ENCODE measurements around the gene DIAPH3. TPM values are rescaled to one million over a fixed set of nuclear protein-coding genes. Genes with fewer than 3 reads are reported as not detected.
A peak's percentile ranks its signal among the peaks of the same experiment; 100 is the strongest.

The DIAPH3 gene
- total RNA-seq, 6 experiments from 2014 or later = 18.4 to 38.5 (median 37.5) TPM

DNA sequence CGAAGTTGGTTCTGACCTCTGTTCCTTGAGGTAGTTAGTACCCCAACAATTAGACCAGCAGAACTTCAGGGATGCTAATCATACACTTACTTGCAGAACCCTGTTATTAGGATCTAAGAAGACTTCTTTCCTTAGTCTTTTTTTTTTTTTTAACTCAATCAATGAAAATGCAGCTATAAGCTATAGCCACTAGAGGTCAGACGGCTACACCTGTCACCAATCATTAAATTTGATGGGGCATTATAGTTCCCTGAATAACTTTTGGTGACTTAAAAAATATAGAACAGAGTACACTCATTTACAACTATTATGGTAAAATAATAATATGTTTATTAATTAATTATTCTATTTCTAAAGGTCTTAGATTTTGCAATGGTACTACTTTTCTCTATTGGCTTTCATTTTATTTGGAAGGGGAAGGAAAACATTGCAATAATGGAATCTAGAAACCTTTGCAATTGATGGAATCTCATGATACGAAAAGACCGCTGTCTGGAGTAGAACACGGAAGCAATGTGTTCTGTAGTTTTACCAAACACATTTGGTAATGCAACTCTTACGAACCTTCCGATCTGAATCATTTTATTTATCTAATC lies 483.2 kb downstream of the DIAPH3 start:
- H3K4me3 Mint-ChIP-seq = no peak overlapping the region
- no peak overlapping the region for H3K27ac Mint-ChIP-seq
- H3K9me3 Mint-ChIP-seq = no peaks in the 10 kb centered on the region
- TF ChIP-seq, protein P1, sequence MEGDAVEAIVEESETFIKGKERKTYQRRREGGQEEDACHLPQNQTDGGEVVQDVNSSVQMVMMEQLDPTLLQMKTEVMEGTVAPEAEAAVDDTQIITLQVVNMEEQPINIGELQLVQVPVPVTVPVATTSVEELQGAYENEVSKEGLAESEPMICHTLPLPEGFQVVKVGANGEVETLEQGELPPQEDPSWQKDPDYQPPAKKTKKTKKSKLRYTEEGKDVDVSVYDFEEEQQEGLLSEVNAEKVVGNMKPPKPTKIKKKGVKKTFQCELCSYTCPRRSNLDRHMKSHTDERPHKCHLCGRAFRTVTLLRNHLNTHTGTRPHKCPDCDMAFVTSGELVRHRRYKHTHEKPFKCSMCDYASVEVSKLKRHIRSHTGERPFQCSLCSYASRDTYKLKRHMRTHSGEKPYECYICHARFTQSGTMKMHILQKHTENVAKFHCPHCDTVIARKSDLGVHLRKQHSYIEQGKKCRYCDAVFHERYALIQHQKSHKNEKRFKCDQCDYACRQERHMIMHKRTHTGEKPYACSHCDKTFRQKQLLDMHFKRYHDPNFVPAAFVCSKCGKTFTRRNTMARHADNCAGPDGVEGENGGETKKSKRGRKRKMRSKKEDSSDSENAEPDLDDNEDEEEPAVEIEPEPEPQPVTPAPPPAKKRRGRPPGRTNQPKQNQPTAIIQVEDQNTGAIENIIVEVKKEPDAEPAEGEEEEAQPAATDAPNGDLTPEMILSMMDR (IDR thresholded peaks at IDR 0.05) = peak; percentile 89
- peaks cover 25% of the 10 kb centered on the region for H3K4me1 Mint-ChIP-seq (ENCODE audit: low read depth)
- H3K27me3 Mint-ChIP-seq (ENCODE audit: insufficient read depth) = peaks cover 2% of the 10 kb centered on the region; the same call in 1 of the 2 replicates
- DNase-seq = peak; percentile 26
- no peaks in the 10 kb centered on the region for H3K36me3 Mint-ChIP-seq (ENCODE audit: low read depth)

DNA sequence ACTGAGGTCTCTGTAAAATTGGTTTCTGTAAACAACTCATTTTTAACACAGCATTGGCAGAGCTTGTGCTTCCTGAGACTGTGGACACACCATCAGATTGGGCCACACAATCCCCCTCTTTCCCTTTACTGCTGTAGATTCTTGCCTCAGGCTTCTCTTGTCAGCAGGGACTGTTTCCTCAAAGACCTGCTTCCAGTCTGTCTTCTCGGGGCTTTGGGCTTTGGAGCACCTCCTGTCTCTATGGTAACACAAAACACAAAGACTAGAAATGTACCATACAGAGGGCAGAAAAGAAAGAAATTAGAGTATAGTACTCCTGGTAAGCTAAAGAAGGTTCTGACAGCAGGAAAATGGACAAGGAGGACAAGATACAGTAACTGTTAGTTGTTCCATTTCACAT lies 484.5 kb downstream of the DIAPH3 start:
- Mint-ChIP-seq H3K9me3 (no peaks in the 10 kb centered on the region), H3K36me3 (ENCODE audit: low read depth) (no peaks in the 10 kb centered on the region), H3K4me3 (no peak overlapping the region), H3K27ac (peak overlapping the region; percentile 44), H3K4me1 (ENCODE audit: low read depth) (peaks cover 25% of the 10 kb centered on the region), H3K27me3 (ENCODE audit: insufficient read depth) (peaks cover 2% of the 10 kb centered on the region; the same call in 1 of the 2 replicates)
- TF ChIP-seq, protein P1 (IDR thresholded peaks at IDR 0.05) = no peak
- no peak for DNase-seq

DNA sequence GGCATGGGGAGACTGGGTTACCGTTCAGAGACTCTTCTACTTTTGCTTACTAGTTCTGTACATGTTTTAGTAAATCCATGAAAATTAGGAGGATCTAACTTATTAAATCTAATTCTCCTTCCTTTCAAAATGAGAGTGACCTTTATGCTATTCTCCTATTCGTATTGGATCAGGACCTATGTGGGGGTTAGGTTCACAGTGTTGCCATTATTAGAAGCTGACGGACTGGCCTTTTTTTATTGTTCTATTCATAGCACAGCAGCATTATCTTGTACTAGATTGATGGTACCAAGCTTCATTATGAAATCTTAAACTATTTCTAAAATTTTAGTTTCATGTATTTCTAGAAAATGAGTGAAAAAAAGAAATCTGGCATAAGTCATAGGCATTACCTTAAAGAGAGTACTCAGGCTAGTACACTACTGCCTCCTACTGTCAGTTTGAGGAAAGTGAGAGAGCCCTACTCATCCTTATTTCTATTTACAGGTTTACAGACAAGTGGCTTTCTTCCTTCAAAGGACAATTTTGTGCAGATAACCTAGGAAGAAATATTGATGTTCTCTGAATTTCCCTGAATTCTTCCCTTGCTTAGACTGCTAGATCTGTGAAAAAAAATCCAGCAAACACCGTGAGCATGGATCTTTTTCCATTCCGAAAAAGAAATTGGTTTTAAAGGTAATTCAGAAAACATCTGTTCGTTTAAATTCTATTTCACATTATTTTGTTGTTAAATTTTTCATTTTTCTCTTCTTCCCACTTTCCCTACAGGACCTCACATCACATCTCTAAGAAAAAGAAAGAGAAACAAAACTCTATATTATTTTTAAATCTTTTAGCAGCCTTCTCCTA lies 485.5 kb downstream of the DIAPH3 start:
- Mint-ChIP-seq H3K27me3 (ENCODE audit: insufficient read depth) (peaks cover 2% of the 10 kb centered on the region; the same call in 1 of the 2 replicates), H3K4me3 (no peak overlapping the region), H3K4me1 (ENCODE audit: low read depth) (peaks cover 23% of the 10 kb centered on the region), H3K27ac (no peak overlapping the region), H3K36me3 (ENCODE audit: low read depth) (no peaks in the 10 kb centered on the region), H3K9me3 (no peaks in the 10 kb centered on the region)
- TF ChIP-seq, protein P1 (IDR thresholded peaks at IDR 0.05) = peak; percentile 87
- peak; percentile 71 for DNase-seq

DNA sequence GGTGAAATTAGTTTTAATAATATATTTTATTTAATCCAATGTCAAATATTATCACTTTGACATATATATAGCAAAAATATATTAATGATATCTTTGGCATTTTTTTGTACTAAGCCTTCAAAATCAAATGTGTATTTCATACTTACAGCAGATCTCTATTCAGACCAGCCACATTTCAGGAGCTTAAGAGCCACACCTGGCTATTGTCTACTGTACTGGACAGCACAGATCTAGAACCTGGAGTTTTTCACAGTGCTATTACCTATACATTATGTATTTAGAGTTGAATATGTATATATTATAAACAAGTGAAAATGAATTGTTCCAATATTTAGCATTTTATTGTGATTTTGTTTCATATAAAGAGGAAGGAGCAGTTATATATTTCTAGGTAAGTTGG lies 486.3 kb downstream of the DIAPH3 start:
- no peak for DNase-seq
- Mint-ChIP-seq H3K27ac (no peak overlapping the region), H3K9me3 (no peaks in the 10 kb centered on the region), H3K27me3 (ENCODE audit: insufficient read depth) (peaks cover 2% of the 10 kb centered on the region; the same call in 1 of the 2 replicates), H3K36me3 (ENCODE audit: low read depth) (no peaks in the 10 kb centered on the region), H3K4me3 (no peak overlapping the region), H3K4me1 (ENCODE audit: low read depth) (peaks cover 26% of the 10 kb centered on the region)
- TF ChIP-seq, protein P1 (IDR thresholded peaks at IDR 0.05) = no peak

DNA sequence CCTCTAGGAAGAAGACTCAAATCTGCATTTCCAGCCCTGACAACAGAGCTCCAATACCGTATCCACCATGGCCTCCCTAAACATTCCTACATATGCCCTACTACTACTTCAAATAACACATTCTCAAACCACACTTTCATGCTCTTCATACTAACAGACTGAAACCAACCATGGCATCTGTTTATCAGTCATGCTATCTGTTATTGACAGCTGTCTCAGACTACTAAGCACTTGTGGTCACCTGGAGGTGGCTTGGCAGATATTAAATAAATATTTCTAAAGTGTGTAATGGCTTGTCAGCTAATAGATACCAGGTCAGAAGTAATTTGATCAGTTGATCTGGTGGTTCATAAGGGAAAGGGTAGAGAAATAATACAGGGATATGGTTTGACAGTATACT lies 489.1 kb downstream of the DIAPH3 start:
- peaks cover 2% of the 10 kb centered on the region; the same call in 1 of the 2 replicates for H3K27me3 Mint-ChIP-seq (ENCODE audit: insufficient read depth)
- no peaks in the 10 kb centered on the region for H3K36me3 Mint-ChIP-seq (ENCODE audit: low read depth)
- H3K27ac Mint-ChIP-seq = no peak overlapping the region
- no peak overlapping the region for H3K4me3 Mint-ChIP-seq
- TF ChIP-seq, protein P1 (IDR thresholded peaks at IDR 0.05) = no peak
- H3K4me1 Mint-ChIP-seq (ENCODE audit: low read depth) = peaks cover 12% of the 10 kb centered on the region
- DNase-seq = no peak
- H3K9me3 Mint-ChIP-seq = no peaks in the 10 kb centered on the region

Data from HFFc6 (cell line).